ENCODE data around the gene MOCS2. TPM values are rescaled to one million over a fixed set of nuclear protein-coding genes. Genes with fewer than 3 reads are reported as not detected.

Gene MOCS2
- total and polyA plus RNA-seq, 4 donors: 25.3 to 71.0 (median 26.8) TPM

- H3K9ac ChIP-seq (ENCODE audit: insufficient read depth in 1 of 2, low read length in 2 of 2): no peak overlapping the region
- DNase-seq (no peak), ATAC-seq (ENCODE audit: insufficient read depth, low FRiP score) (no peak)
- no peaks in the 10 kb centered on the region for H3K9me3 ChIP-seq (ENCODE audit: control insufficient read depth in 4 of 4, insufficient read depth in 3 of 4, low read length in 3 of 4)
- no peak overlapping the region for H3K27ac ChIP-seq (ENCODE audit: low read depth in 1 of 2, low read length in 1 of 2)
- 49 to 61% methylated on average over 2 of the region's 2 CpGs for WGBS, 2 donors
- H3K27me3 ChIP-seq (ENCODE audit: control insufficient read depth in 3 of 3, insufficient read depth in 3 of 3, low read length in 2 of 3): no peaks in the 10 kb centered on the region
- no peak for TF ChIP-seq CTCF (IDR thresholded peaks at IDR 0.05; ENCODE audit: control extremely low read depth, extremely low read depth)
- no peak overlapping the region for H3K4me3 ChIP-seq
- no peaks in the 10 kb centered on the region for H3K4me1 ChIP-seq (ENCODE audit: control insufficient read depth in 5 of 5, insufficient read depth in 5 of 5, low read length in 5 of 5)
- H3K36me3 ChIP-seq (ENCODE audit: control insufficient read depth in 4 of 4, insufficient read depth in 4 of 4, low read length in 4 of 4): no peaks in the 10 kb centered on the region
Observed at GRCh38 chr5:53130266-53130665, 20.7 kb upstream of the MOCS2 start.

DNA sequence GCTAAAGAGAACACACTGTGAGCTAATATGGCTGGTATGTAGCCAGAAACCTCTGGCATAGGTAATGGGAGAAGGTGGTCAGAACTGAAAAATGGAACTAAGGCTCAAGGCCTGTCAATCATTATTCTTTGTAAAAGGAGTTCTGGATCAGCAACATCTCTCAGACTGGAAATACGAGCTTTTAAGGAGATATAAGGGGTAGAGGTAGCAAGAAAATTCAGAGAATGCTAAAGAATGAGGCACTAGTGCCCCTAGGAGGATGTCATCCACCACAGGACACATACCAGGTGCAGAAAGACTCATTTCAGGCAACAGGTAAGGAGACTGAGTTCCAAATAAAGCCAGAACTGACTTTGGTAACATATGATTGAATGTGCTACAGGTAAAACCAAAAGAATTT is 18.9 kb upstream of the MOCS2 start:
- no peak overlapping the region for H3K9ac ChIP-seq (ENCODE audit: insufficient read depth in 1 of 2, low read length in 2 of 2)
- TF ChIP-seq CTCF (IDR thresholded peaks at IDR 0.05; ENCODE audit: control extremely low read depth, extremely low read depth): no peak
- no peak overlapping the region for H3K4me3 ChIP-seq
- H3K27ac ChIP-seq (ENCODE audit: low read depth in 1 of 2, low read length in 1 of 2): no peak overlapping the region
- DNase-seq (no peak), ATAC-seq (ENCODE audit: insufficient read depth, low FRiP score) (no peak)
- H3K27me3 ChIP-seq (ENCODE audit: control insufficient read depth in 3 of 3, insufficient read depth in 3 of 3, low read length in 2 of 3): no peaks in the 10 kb centered on the region
- 87 to 89% methylated on average over 1 of the region's 1 CpG for WGBS, 2 donors
- H3K4me1 ChIP-seq (ENCODE audit: control insufficient read depth in 5 of 5, insufficient read depth in 5 of 5, low read length in 5 of 5): no peaks in the 10 kb centered on the region
- no peaks in the 10 kb centered on the region for H3K9me3 ChIP-seq (ENCODE audit: control insufficient read depth in 4 of 4, insufficient read depth in 3 of 4, low read length in 3 of 4)
- H3K36me3 ChIP-seq (ENCODE audit: control insufficient read depth in 4 of 4, insufficient read depth in 4 of 4, low read length in 4 of 4): no peaks in the 10 kb centered on the region

DNA sequence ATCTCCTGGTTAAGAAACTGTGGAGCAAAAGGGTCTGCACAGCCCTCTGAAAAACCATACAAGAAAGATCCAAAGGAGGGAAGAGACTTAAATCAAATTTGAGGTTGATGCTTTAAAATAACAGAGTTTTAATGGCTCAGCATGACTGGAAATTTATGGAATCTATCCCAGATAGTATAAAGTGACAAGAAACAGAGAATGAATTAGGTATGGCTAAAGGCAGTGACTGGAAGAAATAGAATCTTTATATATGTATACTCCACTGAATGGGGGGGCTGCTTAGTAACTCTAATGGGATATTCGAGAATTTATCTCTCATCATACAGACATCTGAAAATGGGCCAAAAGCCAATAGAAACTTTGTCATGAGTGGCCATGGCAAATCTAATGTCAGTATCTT is 17.6 kb upstream of the MOCS2 start:
- Histone ChIP-seq H3K27me3 (ENCODE audit: control insufficient read depth in 3 of 3, insufficient read depth in 3 of 3, low read length in 2 of 3) (no peaks in the 10 kb centered on the region), H3K9me3 (ENCODE audit: control insufficient read depth in 4 of 4, insufficient read depth in 3 of 4, low read length in 3 of 4) (no peaks in the 10 kb centered on the region), H3K36me3 (ENCODE audit: control insufficient read depth in 4 of 4, insufficient read depth in 4 of 4, low read length in 4 of 4) (no peaks in the 10 kb centered on the region), H3K27ac (ENCODE audit: low read depth in 1 of 2, low read length in 1 of 2) (no peak overlapping the region), H3K4me1 (ENCODE audit: control insufficient read depth in 5 of 5, insufficient read depth in 5 of 5, low read length in 5 of 5) (no peaks in the 10 kb centered on the region), H3K4me3 (no peak overlapping the region), H3K9ac (ENCODE audit: insufficient read depth in 1 of 2, low read length in 2 of 2) (no peak overlapping the region)
- 0 to 90% methylated on average over 1 of the region's 1 CpG for WGBS, 2 donors
- TF ChIP-seq CTCF (IDR thresholded peaks at IDR 0.05; ENCODE audit: control extremely low read depth, extremely low read depth): no peak
- DNase-seq: no peak
- no peak for ATAC-seq (ENCODE audit: insufficient read depth, low FRiP score)

DNA sequence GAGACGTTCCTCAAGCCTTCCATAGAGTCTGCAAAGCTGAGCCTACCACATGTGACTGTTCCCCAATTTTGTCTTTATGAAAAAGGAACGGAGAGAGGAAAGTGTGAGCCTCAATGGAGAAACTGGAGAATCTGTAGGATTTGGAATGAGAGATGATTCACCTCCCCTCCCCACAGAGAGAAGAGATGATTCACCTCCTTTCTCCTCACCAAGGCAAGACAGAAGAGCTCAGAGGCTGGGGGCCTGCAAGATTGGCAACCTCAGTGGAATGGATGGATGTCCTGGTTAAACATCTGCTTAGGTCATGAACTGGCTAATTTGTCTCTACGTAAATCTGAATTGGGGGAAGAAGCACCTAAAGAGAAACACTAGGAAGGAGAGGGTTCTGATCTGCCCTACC is 17.0 kb upstream of the MOCS2 start:
- 92 to 100% methylated on average over 3 of the region's 3 CpGs for WGBS, 2 donors
- TF ChIP-seq CTCF (IDR thresholded peaks at IDR 0.05; ENCODE audit: control extremely low read depth, extremely low read depth): no peak
- H3K36me3 ChIP-seq (ENCODE audit: control insufficient read depth in 4 of 4, insufficient read depth in 4 of 4, low read length in 4 of 4): no peaks in the 10 kb centered on the region
- ATAC-seq (ENCODE audit: insufficient read depth, low FRiP score) (no peak), DNase-seq (no peak)
- H3K27ac ChIP-seq (ENCODE audit: low read depth in 1 of 2, low read length in 1 of 2): no peak overlapping the region
- H3K9me3 ChIP-seq (ENCODE audit: control insufficient read depth in 4 of 4, insufficient read depth in 3 of 4, low read length in 3 of 4): no peaks in the 10 kb centered on the region
- H3K9ac ChIP-seq (ENCODE audit: insufficient read depth in 1 of 2, low read length in 2 of 2): no peak overlapping the region
- H3K4me3 ChIP-seq: no peak overlapping the region
- no peaks in the 10 kb centered on the region for H3K4me1 ChIP-seq (ENCODE audit: control insufficient read depth in 5 of 5, insufficient read depth in 5 of 5, low read length in 5 of 5)
- H3K27me3 ChIP-seq (ENCODE audit: control insufficient read depth in 3 of 3, insufficient read depth in 3 of 3, low read length in 2 of 3): no peaks in the 10 kb centered on the region

Measured in lung (tissue), 12 donors.